Suprapubic skin (tissue), 4 donors: Measurements from ENCODE around the gene CLSTN1.

Experiments used
- EP300 ChIP-seq: sonication (generic); formaldehyde crosslinking; IDR thresholded peaks from one replicate; pipeline ENCODE4 v1.6.1; 2017; ENCODE audit warnings: antibody characterized with exemption
- POLR2A ChIP-seq, 2 donors: fragments of 450-650 bp; IDR thresholded peaks; one replicate each; pipeline ENCODE4 v1.6.1; 2017; ENCODE audit warnings: antibody characterized with exemption in 2 of 2, mild to moderate bottlenecking in 2 of 2, moderate library complexity in 2 of 2
- POLR2AphosphoS5 ChIP-seq, 3 donors: sonication (generic); formaldehyde crosslinking; IDR thresholded peaks; one replicate each; pipeline ENCODE4 v1.6.1; 2017; ENCODE audit warnings: antibody characterized with exemption in 3 of 3
- TF ChIP-seq, protein P1 (sequence below), 2 donors: fragments of 200-600 bp in 1 of 2; fragments of 450-650 bp in 1 of 2; sonication (generic) in 1 of 2; IDR thresholded peaks; one replicate each; pipeline ENCODE4 v1.5.1; 2016 to 2019; ENCODE audit warnings: antibody characterized with exemption in 2 of 2, mild to moderate bottlenecking in 1 of 2, moderate library complexity in 1 of 2

DNA sequence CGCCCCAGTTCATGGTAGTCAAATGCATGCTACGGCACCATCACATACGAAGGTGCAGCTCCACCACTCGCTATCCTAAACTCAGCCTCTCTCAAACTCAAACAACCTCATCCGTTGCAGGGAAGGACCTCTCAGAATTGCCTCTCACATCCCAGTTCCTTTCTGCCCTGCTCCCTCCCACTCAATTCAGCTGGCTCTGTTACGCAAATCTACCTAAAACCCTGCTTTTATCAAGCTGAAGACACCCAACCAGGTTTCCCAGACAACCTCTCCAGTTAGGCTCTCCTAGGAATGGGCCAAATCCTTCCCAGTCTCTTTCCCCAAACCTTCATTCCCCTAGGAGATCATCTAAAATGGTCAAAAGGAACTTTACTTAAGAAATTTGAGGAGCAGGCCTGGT is 62.9 kb downstream of the CLSTN1 start:
- TF ChIP-seq, protein P1, sequence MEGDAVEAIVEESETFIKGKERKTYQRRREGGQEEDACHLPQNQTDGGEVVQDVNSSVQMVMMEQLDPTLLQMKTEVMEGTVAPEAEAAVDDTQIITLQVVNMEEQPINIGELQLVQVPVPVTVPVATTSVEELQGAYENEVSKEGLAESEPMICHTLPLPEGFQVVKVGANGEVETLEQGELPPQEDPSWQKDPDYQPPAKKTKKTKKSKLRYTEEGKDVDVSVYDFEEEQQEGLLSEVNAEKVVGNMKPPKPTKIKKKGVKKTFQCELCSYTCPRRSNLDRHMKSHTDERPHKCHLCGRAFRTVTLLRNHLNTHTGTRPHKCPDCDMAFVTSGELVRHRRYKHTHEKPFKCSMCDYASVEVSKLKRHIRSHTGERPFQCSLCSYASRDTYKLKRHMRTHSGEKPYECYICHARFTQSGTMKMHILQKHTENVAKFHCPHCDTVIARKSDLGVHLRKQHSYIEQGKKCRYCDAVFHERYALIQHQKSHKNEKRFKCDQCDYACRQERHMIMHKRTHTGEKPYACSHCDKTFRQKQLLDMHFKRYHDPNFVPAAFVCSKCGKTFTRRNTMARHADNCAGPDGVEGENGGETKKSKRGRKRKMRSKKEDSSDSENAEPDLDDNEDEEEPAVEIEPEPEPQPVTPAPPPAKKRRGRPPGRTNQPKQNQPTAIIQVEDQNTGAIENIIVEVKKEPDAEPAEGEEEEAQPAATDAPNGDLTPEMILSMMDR (IDR thresholded peaks at IDR 0.05): no peak
- TF ChIP-seq POLR2A (IDR thresholded peaks at IDR 0.05) (no peak), EP300 (no peak), POLR2AphosphoS5 (IDR thresholded peaks at IDR 0.05) (no peak)
